AG09319 (cell line): Measurements from ENCODE around the gene MLLT3.

Source experiments
- DNase-seq: peaks from one replicate; pipeline ENCODE4 v3.0.0-alpha.2; 2010; ENCODE audit warnings: low read depth; ENCODE audit errors: extremely low read depth
- TF ChIP-seq, protein P1 (sequence below): IDR thresholded peaks from 2 replicates; pipeline ENCODE4 v1.5.1; 2011; ENCODE audit warnings: low read depth, mild to moderate bottlenecking, inconsistent platforms, low read length, moderate library complexity

MLLT3 gene

DNA sequence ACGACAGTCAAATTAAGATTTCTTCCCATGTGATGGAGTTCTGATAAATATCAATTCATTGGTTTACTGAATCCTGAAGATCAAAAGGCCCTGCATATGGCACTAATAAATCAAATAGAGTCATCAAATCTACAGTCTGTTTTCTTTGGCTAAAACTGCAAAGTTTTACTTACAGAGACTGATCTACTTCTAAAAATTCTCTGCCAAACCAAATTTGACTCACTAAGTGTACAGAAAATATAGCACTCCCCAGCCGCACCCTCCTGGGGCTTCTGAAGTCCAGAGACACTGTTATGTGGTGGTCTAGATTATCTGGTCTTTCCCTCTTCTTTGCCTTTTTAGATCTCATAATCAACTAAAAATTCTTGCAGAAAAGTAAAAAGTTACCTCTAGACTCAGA is 237.7 kb downstream of the MLLT3 start:
- no peak for DNase-seq
- TF ChIP-seq, protein P1, sequence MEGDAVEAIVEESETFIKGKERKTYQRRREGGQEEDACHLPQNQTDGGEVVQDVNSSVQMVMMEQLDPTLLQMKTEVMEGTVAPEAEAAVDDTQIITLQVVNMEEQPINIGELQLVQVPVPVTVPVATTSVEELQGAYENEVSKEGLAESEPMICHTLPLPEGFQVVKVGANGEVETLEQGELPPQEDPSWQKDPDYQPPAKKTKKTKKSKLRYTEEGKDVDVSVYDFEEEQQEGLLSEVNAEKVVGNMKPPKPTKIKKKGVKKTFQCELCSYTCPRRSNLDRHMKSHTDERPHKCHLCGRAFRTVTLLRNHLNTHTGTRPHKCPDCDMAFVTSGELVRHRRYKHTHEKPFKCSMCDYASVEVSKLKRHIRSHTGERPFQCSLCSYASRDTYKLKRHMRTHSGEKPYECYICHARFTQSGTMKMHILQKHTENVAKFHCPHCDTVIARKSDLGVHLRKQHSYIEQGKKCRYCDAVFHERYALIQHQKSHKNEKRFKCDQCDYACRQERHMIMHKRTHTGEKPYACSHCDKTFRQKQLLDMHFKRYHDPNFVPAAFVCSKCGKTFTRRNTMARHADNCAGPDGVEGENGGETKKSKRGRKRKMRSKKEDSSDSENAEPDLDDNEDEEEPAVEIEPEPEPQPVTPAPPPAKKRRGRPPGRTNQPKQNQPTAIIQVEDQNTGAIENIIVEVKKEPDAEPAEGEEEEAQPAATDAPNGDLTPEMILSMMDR, result no peak

DNA sequence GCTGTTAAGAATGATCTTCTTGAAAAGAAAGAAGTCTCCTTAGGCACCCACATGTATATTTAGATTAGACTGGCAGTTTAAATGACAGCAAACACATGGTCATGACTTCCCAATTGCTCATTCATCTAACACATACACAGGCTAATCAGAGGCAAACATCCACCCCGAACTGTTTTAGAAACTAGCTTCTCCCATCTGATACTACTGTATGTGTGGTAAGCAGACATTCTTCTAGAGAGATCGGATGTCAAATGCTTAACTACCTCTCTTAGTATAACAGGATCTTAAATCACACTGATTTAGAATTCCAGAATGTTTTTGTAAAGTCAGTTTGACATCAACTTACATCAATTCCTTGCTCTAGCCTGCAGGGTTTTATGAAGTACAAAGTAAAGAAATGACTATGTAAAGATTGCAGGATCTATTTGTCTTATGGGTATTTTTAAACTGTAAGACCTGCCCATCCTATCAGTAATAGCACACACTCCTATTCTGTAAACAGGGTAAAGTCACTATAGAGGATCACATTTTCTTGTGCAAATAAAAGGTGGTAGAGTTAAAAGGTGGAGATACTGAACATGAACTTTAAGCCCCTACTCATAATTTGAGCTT is 239.7 kb downstream of the MLLT3 start:
- DNase-seq, result peak; percentile 39
- TF ChIP-seq, protein P1, result no peak

DNA sequence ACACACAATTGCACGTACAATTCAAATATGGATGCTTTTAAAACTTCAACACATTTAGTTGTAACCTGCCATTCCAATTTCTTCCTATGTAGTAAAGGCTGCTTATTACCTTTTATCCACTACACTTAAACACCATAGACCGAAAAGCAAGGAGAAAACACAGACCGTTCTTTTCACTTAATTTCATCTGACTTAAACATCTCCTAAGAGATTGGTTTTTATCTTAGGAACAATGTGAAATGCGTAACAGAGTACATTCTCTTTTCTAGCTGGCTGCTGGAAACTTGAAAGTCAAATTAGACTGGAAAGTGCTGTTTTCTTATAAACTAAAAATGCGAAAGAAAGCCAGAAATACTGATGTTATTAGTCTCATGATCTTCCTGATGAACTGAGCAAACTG is 241.8 kb downstream of the MLLT3 start:
- TF ChIP-seq, protein P1, result no peak
- no peak for DNase-seq

DNA sequence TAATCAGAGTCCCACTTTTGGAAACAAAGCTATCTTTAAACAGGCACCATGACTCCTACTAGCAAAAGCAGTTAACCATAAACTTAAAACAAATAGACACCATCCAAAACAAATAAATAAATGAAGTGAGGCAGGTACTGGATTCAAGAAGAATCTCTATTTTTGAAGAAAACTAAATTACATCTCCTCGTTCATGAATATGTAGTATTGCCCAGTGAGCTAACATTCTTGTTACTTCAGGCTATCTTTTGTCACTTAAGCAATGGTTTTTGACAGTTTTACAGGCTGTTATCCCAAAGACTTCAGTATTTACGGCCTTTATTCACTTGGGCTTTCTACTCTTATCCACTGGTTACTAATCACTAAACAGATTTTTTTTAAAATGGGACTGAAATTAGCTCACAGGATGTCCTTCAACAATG is 242.5 kb downstream of the MLLT3 start:
- TF ChIP-seq, protein P1, result no peak
- DNase-seq, result no peak

DNA sequence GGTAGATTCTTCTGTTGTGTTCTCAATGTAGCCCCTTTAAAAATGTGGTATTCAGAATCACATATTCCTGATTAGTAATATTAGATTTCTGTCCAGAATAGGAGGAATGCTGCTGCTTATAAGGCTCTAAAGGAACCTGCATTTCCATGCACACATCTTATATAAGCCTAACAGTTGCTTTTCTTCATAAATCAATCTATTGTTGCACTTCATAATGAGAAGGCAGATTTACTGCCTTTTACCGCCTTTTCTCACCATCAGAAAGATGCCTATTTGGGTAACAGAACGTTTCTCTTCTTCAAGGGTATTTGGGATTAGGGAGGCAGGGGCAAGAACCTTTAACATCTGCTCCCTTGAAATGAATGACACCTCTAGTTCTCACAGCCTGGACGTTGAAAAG is 243.4 kb downstream of the MLLT3 start:
- no peak for DNase-seq
- TF ChIP-seq, protein P1, result no peak

DNA sequence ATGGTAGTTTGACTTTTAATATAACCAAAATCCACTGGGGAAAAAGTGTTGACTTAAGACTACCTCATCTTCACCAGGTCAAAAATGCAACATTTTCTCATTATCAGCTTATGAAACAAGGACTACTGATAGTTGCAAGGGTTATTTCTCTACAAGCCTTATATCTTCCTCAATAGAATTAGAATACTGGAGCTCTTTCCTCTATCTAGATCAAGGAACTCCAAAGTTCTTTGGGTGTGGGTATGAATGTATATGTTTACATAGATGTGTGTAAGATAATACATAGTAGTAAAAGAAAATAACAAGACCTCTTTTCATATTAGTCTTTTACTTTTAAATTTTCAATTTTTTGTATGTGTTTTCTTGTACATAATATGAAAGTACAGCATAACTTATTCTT is 244.5 kb downstream of the MLLT3 start:
- TF ChIP-seq, protein P1, result no peak
- no peak for DNase-seq

DNA sequence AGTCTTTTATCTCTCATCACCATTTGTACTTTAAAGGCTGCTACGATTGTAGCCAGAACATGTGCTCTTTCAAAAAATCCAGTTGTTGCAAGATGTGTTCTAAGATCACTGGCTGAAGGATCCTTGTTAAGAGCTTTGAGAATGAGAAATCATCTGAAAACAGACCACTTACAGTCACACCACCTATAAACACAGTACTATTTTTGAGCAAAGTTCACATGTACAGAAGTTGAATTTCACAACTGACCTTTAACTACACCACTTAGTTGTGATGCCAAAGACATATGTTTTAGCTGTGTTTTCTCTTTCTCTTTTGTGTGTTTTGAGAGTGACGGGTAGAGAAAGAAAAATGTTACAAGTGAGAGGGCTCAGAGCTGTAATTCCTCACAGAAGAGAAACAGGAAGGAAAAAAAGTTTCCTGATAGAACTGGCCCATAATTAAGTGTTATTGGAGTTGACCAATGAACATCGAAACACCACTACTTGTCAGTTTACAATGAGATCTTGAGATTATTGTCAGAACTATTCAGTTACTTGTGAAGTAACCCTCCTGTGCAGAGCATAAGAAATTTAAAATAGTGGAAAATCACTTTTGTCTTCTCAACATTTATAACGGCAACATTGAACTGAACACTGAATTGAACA is 245.4 kb downstream of the MLLT3 start:
- DNase-seq, result no peak
- TF ChIP-seq, protein P1, result no peak
